HT-29 (cell line): ENCODE data around the gene NT5E. TPM values are rescaled to one million over a fixed set of nuclear protein-coding genes. Genes with fewer than 3 reads are reported as not detected.

ENCODE experiments used
- DNase-seq: peaks from one replicate; pipeline ENCODE4 v3.0.0-alpha.2; 2015; ENCODE audit warnings: low spot score
- total RNA-seq: library from RNA; depleted of rRNA; stranded (reverse); fragments of >200 nt; shearing (Covaris generic); gene quantifications from 2 replicates; pipeline ENCODE4 v1.2.3, GENCODE V29; 2014

Gene NT5E
- total RNA-seq, 1 experiment from 2014 or later: 57.4 TPM

DNA sequence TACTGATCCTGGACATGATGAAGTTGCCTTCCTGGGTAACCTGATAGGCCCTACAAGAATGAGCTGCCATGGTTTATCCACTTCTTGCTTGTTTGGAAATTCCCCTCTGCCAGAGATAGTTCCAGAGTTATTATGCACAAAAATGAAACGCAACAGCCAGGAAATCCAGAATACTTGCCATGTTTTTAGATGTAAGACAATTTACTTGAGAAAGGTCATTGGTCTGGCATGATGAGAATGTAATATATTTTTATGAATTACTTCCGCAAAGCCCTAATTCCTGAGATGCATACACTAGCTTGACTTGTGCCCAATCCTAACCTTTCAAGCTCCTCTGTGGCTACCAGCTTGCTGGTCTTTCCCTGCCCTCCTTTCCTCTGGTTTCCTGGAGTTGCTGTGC, 27.9 kb upstream of the NT5E start:
- no peak for DNase-seq

DNA sequence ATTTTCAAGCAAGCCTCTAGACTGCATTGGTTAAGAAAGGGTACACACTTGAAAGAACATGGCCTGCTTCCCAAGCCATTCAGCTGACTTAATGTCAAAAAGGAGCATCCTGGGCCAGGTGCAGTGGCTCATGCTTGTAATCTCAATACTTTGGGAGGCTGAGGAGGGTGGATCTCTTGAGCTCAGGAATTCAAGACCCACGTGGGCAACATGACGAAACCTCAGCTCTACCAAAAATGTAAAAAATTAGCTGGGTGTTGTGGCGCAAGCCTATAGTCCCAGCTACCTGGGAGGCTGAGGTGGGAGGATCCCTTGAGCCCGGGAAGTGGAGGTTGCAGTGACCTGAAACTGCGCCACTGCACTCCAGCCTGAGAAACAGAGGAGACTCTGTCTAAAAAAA, 26.9 kb upstream of the NT5E start:
- no peak for DNase-seq

- DNase-seq: no peak
Measured at GRCh38 chr6:85424981-85425380, 24.9 kb upstream of the NT5E start.

DNA sequence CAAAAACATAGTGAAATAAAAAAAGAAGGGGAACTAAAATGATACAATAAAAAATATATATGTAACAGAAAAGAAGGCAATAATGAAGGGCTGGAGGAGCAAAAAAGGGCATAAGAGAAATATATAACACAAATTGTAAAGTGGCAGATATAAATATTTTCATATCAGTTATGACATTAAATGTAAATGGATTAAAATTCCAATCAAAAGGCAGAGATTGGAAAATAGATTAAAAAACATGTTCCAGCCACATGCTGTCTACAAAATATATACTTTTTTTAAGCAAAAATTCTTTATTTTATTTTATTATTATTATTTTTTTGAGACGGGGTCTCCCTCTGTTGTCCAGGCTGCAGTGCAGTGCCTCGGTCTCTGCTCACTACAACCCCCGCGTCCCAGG, 23.9 kb upstream of the NT5E start:
- no peak for DNase-seq

GRCh38 chr6:85428486-85428885, 21.4 kb upstream of the NT5E start:
- no peak for DNase-seq

DNA sequence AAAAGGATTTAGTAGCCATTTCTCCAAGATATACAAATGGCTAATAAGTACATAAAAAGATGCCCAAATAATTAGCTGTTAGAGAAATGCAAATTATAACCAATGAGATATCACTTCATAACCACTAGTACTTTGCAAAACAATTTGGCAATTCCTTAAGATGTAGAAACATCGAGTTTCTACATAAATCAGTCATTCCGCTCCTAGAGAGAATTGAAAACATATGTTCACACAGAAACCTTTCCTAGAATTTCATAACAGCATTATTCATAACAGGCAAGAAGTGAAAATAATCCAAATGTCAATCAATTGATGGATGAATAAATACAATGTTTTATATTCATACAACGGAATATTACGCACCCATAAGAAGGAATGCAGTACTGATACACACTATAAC, 20.5 kb upstream of the NT5E start:
- no peak for DNase-seq

DNA sequence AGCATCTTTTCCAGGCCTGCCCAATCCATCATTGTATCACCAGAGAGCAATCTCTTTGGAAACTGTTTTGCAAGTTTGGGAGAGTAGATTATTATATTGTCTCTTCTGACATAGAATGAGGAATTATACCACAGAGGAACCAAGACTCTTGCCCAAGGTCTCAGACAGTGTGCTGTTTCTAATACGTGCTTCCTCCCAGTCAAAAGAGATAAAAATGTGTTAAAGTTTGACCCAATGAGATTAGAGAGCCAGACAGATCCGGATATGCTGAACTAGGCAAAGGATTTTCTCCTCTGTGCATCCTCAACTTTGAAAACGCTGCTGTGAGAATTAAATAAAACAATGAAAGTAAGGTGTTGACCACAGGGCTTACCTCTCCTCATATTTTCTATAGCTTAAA, 18.6 kb upstream of the NT5E start:
- no peak for DNase-seq

DNA sequence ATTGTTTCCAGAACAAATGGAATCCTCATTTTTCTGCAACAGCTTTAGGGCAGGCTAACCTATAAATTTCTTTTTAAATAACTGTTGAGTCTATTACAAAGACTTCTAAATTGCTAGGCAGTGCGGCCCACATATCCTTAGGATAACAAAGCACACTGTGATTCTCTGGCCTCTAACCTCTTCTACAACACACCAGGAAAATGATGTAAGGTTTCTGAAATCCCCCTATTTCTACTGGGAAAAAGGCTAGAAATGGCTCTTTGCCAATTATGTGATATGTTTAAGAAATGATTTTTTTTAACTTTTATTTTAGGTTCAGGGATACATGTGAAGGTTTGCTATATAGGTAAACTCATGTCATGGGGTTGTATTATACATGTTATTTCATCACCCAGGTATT, 17.3 kb upstream of the NT5E start:
- DNase-seq: no peak

DNA sequence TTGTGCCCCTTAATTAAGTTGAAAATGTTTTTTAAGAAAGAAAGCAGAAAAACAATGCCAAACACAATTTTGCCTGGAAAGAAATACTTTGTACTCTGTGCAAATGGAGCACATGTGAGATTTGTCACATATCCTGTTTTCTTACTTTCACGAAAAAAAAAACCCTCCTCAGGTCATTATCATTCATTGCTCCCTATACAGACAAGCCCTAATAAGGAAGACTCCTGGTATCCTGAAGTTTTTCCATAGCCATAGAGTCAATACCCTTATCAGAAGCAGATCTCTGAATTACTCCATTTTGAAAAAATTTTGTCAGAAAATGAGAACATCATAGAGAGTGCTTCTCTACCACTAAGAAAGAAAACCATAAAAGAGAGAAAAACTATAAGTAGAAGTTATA, 14.0 kb upstream of the NT5E start:
- DNase-seq: no peak

DNA sequence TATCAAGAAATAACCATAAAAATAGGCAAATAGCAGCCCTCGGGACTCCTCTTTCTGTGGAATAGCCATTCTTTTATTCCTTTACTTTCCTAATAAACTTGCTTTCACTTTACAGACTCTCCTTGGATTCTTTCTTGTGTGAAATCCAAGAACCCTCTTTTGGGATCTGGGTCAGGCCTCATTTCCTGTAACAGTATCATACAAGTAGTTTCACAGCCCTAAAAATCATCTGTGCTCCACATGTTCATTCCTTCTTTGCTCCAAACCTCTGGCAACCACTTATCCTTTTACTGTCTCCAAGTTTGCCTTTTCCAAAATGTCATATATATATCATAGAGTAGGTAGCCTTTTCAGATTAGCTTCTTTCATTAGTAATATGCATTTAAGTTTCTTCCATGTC, 13.5 kb upstream of the NT5E start:
- DNase-seq: no peak

GRCh38 chr6:85436939-85437495, 12.9 kb upstream of the NT5E start:
- no peak for DNase-seq

DNA sequence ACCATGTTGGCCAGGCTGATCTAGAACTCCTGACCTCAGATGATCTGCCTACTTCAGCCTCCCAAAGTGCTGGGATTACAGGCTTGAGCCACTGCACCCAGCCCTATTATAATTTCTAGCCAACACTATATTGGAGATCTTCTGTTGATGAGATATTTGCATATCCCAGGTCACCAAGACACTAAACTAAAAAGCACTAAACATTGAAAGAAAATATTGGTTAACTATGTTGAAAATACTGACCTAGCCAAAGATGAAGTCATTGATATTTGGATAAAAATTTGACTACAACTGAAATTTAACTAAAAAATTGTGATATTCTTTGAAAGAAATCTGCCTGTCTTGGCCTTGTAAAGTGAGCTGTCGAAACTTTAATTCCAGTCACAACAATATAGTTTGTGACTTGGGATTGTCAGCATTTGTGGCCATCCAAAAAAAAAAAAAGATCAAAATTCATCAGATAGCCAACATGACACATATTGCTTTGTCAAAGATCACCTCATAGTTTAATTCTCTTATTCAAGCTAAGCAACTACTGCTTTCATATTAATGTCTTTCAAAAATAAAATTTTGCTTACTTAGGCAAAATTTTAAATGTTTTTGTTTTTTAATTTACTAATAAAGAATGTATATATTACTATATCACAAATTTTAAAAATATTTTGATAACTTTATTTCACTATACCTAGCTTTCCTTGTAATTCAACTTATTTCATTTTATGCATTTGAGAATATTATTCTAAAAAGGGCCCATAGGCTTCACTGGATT, 6.3 kb upstream of the NT5E start:
- no peak for DNase-seq

DNA sequence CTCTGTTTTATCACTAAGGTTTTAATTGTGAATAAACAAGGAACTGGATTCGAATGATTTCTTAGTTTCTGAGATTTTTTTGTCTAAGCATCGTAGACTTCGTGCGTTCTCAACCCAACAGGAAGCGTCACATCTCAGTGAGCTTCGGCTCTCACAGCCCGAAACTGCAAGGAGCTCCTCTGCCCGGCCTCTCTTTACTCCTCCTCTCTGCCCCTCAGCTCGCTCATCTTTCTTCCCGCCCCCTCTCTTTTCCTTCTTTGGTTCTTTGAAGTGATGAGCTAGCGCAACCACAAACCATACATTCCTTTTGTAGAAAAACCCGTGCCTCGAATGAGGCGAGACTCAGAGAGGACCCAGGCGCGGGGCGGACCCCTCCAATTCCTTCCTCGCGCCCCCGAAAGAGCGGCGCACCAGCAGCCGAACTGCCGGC, 480 bp upstream of the NT5E start:
- peak; percentile 47 for DNase-seq

DNA sequence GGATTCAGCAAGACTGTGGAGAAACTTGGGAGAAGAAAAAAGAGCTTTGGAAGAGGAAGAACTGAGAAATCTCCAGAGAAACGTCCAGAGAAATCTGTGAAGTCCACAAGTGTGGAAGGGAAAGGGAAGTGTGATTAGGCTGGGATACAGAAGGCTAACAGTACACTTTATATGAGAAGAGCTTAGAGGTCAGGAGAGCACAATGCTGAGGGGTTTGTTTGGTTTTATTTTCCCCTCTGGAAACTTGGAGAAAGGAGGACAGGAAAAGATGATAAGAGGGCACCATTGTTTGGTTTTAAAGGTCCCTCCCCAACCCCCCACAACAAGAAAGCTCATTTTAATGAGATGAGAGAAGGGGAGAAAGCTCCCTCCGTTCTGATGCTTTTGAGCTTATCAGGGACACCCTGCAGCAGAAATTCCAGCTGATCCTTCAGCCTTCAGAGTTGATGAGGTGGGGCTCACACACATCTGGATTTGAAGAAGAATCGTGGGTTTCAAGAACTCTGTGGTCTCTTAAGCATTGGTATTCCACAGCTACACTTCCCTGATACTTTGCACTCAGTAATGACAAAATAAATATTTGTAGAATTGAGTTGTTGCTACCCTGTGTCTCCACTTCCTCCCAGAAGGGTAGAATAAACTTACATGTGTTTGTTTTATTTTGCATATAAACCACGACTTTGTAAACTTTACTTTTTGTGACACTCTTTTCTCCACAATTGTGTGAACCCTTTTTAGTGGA, 1.9 kb downstream of the NT5E start:
- peak; percentile 34 for DNase-seq

- no peak for DNase-seq
Measured at GRCh38 chr6:85452441-85452881, 2.6 kb downstream of the NT5E start.

DNA sequence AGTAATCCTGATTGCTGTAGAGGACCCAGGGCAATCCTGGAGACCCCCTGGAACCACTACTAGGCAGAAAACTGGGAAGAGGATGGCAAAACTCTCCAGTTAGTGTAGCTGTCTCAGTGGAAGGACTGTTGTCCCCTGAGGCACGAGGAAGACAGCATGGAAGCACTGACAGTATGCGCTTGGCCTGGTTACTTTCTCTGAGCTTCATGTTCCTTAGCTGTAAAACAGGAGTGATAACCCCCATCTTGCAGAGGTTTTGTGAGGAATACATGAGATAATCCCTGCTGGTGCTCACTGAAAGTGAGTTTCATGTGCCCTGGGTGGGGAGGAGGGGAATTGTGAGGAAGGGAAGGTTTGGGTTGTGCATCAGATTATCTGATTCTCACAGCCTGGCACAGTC, 3.2 kb downstream of the NT5E start:
- DNase-seq: no peak

GRCh38 chr6:85453490-85453889, 3.6 kb downstream of the NT5E start:
- no peak for DNase-seq

DNA sequence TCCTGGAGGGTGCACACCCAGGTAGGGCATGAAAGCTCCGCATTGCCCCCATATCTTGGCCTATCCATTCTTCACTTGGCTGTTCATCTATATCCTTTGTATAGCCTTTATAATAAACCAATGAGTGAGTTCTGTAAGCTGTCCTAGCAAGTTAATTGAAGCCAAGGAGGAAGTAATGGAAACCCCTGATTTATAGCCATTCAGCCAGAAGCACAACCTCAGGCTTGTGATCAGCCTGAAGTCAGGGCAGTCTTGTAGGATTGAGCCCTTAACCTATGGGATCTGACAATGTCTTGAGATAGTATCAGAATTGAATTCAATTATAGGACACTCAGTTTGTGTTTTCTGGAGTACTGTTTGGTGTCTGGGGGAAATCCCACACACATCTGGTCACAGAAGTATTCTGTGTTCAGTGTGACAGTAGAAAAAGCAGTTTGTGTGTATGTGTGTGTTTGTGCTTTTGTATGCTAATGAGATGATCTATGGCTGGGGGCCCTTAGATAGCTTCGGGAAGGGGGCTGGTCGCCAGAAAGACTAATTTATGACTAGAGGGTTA, 5.7 kb downstream of the NT5E start:
- no peak for DNase-seq

GRCh38 chr6:85456782-85457181, 6.9 kb downstream of the NT5E start:
- DNase-seq: no peak

- DNase-seq: no peak
Measured at GRCh38 chr6:85458184-85458583, 8.3 kb downstream of the NT5E start.

GRCh38 chr6:85458782-85459181, 8.9 kb downstream of the NT5E start:
- no peak for DNase-seq

- DNase-seq: no peak
Measured at GRCh38 chr6:85459224-85459901, 9.5 kb downstream of the NT5E start.
